Hematopoietic multipotent progenitor cell treated with erythropoietin and hydrocortisone succinate and interleukin-3 and kit ligand, for 4 days (in vitro differentiated cells): Measurements from ENCODE around the gene KCNS3.

Experiments used
- DNase-seq: peaks from one replicate; pipeline ENCODE4 v3.0.0-alpha.2; 2015

KCNS3 gene

DNA sequence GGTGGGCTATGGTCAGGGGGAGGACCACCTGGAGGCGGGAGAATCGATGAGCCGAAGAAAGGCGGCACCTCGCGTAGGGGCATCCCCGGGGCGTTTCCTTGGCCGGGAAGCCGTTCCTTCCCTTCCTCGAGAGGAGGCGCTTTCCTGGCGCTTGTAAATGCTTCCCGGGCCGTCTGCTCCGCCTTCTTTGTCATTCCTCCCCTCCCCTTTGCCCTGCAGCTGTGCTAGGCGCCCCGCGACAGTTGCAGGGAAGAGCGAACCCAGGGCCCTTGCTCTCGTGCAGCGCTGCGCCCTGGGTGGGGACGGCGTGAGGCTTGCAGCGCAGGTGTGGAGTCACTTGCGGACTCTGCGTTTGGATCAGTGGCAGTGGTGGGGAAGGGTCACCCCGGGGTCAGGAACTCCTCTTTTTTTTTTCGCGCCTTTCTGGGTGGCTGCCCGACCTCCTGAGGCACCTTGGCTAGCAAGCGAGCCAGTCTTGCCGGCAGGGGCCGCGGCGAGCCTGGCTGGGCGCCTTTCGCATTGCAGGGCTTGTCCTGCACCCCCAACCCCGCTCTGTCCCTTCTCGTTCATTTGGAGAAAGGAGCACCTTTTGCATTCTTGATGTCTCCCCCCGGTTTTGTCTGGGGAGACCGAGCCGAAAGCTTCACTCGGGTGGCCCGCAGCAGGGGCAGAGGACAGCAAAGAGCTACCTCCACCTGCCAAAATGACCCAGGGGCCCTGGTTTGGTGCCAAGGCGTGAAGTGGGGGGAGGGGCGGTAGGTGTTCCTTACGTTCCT is 858 bp downstream of the KCNS3 start:
- peak; percentile 32 for DNase-seq

DNA sequence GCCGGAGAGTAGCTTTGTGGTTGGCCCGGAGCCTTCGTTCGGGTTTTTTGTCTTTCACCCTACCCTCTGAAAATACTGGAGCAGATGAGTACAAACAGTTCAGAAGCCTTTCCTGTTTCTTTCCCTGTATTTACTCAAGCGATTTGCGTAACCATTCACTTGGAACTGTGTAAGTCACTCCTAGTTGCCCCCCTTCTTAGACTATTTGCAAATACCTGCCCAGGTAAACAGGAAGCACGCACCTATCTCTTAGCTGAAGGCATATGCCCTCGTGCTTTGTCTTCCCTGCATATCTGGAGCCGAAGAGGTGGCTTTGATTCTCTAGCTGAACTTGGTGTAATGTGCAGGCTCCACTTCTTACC is 1.4 kb downstream of the KCNS3 start:
- no peak for DNase-seq

DNA sequence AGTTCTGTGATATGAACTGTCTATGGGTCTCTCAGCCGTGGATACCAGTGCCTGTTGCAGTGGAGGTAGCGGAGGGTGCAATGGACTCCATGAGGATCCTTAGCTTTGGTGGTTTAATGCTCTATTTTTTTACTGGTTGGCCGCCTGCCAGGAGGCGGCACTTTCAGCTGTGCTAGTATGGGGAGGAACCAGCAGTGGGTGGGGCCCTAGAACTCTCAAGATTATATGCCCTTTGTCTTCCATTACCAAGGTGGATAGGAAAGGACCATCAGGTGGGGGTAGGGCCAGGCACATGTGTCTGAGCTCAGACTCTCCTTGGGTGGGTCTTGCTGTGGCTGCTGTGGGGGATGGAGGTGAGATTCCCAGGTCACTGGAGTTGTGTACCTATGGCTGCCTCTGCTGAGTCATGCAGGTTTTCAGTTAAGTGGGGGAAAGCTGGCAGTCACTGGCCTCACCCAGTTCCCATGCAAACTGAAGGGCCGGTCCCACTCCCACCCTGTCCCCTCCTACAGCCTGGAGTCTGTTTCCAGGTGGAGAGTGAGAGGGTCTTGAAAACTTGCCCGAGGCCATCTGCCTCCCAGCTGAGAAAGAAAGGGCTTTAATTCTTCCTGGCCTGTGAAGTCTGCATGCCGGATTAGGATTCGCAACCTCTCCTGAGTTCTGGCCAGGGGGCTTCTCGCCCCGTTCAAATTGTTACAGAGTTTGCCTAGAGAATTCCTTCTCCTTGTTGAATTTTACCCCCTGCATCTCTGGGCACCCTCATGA is 14.5 kb downstream of the KCNS3 start:
- DNase-seq, result peak; percentile 13

DNA sequence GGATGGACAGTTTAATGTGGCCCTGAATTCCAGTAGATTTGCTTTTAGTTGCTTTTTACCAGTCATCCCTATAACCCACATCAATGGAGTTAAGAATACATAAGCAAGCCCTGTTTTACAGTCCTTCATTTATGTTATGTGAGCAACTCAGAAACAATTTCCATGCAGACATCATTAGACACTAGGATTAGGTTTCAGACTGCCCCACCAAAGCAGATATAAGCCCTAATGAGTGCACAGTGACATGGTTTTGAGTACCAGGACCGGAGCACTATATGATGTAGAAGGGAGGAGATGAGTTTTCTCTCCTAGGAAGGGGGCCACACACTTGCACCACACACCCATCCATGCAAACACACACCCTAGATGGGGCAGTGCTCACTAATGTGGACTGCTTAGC is 15.5 kb downstream of the KCNS3 start:
- no peak for DNase-seq

DNA sequence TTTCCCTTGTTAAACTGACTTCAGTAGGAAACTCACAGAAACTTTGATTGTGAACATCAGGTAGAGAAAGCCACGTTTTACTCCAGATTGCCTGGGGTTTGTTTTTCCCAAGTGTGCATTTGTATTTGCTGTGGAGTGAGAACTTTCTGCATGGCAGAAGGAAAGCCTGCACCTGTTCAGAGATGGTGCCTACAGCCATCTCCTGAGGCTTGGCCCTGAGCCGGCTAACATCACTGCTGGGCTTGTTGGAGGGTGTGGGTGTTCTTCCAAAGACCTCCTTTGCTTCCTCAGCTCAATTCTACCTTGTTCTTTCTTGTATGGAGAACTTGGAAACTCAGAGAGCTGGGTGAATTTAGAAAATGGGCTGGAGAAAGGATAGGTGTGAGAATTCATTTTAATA is 16.1 kb downstream of the KCNS3 start:
- DNase-seq, result no peak

DNA sequence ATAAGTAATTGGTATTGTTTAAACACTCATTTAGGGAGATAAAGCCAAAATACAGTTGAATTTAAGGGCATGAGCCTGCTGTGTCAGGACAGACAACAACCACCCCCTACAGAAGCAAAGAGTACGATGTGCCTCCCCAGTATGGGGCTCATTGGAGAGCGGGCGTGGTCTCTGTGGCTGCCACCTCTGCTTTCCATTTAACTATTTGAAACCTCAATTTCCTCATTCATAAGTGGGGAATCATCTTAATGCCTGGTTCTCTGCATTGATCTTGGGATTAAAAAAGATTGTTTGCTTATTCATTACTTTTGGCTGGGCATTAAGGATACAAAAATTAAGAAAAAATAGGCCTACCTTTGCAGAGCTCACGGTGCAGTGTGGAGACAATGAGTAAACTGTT is 21.4 kb downstream of the KCNS3 start:
- DNase-seq, result no peak

DNA sequence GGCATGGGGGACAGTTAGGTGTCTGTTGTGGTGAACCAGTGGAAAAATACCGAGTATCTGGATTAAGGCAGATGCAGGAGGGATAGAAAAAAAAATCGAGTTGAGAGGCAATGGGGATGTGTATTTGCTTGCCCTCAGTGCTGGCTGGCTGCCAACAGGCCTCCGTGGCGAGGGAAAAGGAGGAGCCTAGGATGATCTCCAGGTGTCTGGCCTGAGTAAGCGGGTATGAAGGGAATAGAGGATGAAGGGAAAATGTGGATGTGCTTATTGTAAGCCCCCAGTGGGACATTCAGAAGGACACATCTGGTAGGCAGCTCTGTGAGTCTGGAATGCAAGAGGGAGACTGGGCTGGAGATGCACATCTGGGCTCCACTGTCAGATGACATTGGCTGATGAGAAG is 22.8 kb downstream of the KCNS3 start:
- DNase-seq, result no peak

DNA sequence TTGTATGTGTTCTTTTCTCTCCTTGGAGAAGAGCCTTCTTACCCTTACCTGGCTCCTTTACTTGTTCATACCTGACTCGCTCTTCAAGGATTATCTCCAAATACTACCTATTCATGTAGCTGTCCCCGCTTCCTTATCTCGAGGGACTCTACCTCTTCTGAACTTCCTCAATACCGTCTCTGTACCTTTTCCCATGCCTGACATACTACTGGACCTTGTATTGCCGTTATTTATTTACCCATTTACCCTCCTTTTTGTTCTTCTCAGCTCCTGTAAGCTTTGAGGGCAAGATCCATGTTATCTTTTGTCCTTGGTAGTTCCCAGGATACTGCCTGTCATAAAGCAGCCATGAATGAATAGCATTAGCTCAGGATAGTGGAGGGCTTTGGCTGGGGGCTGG is 32.5 kb downstream of the KCNS3 start:
- no peak for DNase-seq

DNA sequence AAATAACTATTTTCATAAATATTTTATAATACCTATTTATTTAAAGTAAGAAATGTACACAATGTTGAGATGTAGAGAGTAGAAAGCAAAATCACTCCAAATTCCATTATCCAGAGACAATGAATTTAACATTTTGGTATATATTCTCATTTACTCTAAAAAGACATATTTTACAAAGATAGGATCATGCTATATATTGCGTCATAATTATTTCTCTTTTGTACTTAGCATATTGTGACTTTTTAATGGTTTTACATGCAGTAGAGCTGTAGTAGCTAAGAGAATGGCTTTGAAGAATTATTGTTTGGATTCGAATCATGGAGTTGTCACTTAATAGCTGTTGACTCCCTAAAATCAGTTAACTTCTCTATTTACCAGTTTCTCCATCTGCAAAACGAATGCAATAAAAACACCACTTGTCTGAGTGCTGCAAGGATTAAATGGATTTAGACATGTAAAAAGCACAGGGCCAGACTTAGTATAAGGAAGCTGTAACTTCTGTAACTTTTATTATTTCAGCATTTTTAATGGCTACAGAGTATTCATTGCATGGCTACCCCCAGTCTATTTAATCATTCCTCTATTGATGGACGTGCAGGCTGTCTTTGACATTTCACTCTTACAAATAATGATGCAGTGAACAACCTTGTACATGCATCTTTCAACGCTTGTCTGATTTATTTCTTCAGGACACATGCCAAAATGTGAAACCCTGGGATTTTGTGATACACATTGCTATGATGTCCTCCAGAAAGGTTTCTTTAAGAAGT is 33.2 kb downstream of the KCNS3 start:
- no peak for DNase-seq

DNA sequence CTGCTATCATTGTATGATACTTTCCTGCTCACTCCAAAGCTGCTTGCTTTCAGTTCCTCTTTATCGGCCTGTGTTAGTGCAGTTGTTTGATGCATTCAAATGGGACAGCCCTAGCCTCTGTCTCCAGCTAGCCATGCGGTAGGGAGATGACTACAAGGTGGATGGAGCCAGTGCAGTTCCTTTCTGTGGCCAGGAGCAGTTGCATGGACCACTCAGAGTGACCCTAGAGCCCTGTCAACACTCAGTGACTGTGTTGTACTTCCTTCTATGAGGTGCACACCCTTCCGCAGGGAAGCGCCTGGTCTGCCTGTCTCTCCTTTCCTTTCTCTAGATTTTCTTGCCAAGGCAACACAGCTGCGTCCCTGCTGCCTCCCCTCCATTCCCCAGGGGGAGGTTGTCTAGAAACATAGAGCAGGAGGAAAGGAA is 33.8 kb downstream of the KCNS3 start:
- DNase-seq, result peak; percentile 14

DNA sequence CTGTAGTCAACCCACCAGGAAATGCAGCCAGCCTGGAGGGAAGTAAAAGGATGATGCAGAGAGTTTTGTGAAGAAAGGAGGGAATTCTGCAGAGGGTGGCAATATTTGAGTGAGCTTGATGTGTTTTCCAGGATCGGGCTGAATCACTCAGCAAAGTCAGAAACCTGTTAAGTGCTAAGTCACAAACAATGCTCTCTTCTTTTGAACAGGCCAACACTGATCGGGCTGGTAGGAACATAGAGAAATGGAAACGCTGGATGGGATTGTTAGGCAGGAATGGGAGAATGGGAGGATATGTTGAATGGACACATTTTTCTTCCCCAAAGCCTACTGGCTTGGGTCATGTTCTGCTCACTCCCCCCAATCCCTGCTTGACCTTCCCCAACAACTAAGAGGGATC is 36.6 kb downstream of the KCNS3 start:
- no peak for DNase-seq

DNA sequence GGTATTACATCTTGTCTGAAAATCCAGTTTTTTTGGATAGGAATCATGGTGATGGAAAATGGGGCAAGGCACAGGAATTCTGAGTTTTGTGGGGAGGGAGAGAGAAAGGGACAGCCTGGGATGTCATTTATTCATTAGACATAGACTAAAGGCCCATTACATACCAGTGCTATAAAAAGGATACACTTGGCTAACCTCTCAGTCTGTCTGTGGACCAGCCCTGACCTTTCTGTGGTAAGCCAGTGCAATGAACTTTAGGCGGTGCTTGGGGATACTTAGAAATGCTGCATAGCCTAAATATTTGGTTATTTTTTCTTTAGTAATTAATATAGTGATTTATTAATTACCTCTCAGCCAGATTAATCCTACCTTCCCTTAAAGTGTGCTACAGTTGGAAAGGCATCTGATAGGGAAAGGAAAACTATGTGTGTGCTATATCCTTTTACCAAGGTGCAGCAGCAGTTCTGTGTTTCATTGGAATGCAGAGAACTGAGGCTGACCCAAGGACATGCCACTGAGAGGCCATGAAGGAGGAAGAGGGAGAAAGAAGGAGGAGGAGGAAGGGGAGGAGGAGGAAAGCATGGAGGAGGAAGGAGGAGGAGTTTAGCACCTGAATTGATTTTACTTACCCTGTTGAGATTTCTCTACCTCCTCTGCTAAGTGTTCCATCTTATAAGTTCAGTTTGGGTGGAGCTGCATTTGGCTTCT is 37.5 kb downstream of the KCNS3 start:
- DNase-seq, result no peak

DNA sequence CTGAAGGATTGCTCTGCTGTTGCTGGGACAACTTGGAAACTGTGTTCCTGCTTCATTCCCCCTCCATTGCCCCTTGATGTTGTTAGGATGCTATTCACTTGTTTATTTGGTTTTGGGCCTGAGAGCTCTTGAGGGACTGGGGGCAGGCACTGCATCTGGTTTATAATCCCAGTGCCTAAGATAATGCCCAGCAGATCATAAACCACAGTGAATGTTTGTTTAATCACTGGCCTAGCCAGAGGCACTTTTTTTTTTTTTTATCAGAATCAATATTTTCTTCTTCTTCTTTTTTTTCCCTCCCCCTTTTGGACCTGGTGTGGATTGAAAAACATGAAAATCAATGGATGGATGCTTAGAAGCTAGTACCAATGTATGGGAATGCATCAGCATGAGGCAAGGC is 38.1 kb downstream of the KCNS3 start:
- DNase-seq, result no peak

DNA sequence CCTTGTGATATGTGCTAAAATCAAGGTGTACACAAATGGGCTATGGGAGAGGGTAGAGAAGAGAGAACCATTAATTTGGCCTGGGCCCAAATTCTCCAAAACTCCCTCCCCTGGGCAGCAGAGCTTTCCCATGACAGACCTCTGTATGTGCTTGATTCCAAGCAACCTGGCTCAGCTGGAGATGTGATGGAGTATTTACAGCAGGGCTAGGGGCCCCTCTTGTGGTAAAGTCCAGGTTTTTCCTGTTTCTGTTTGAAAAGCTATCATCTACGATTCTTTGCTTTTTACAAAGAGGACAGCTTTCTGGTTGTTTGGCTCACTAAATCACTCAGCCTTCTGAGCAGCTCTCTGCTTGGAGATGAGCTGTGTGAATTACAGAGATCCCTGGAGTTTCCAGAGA is 40.3 kb downstream of the KCNS3 start:
- peak; percentile 10 for DNase-seq

DNA sequence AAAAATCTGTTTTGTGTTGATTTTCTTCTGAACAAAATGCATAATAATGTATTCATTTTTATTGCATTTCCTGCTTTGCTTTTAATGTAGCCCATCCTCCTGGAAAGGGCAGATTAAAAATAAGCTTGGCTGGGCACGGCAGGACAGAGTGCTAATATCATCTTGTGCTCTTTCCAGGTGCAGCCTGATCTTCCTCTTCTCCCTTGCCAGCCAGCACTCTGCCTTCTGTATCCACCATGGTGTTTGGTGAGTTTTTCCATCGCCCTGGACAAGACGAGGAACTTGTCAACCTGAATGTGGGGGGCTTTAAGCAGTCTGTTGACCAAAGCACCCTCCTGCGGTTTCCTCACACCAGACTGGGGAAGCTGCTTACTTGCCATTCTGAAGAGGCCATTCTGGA is 52.3 kb downstream of the KCNS3 start:
- no peak for DNase-seq

DNA sequence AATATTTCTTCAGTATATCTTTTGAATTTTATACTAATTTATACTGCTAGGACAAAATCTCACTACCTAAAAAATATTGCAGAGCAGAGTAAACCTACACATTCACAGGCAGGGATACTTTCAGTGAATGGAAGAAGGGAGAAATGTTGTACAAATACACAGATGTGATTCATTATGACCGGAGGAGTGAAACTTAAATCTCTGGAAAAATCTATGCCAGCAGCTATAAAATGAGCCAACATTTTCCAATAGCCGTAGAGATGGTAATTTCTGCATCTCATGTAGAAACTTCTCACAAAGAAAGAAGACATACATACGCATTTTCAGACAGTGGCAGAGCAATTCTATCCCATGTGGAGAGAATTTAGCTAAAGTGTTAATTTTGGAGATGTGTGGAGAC is 54.8 kb downstream of the KCNS3 start:
- DNase-seq, result no peak

DNA sequence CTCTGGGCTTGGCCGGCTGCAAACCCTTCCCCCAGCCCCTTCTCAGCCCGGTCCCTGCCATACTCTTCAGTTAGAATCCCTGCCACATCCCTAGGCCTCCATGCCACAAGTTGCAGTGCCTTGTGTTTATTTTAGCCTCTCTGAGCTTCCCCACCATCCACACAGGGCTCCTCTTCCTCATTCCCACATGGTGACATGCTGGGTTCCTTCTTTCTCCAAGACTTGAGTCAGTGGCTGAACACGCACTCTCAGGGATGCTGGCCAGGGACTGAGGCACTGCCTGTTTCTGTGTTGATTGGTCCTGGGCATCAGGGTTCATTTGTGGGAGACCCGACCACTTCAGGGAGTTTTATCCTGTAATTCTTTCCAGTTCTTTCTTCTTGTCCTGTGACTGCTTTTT is 56.3 kb downstream of the KCNS3 start:
- no peak for DNase-seq

DNA sequence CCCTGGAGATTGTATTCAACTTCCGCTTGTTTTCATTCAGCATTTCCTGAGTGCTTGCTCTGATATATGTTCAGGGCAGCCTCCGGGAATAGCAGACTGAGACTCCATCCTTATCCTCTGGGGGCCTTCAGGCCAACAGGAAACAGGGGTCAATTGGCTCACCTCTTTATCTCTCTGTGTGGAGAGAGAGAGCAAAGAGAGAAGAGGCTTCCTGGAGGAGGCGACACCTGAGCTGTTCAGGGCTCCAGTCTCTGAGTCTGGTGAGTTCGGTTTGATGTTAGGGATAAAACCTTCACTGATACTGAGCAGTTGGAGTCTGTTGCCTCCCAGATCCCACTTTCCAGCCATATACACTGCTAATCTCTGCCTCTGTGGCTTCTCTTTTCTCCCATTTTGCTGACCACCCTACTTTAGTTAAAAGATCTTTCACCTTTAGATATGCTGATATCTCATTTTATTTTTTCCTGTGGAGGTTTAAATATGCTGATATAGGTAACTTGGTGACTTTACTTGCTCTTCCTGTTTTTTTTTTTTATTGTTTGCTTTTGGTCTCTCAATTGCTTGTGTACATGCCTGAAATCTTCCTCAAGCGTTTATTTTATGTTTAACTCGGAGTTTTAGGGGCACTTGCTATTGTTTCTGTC is 56.9 kb downstream of the KCNS3 start:
- no peak for DNase-seq

DNA sequence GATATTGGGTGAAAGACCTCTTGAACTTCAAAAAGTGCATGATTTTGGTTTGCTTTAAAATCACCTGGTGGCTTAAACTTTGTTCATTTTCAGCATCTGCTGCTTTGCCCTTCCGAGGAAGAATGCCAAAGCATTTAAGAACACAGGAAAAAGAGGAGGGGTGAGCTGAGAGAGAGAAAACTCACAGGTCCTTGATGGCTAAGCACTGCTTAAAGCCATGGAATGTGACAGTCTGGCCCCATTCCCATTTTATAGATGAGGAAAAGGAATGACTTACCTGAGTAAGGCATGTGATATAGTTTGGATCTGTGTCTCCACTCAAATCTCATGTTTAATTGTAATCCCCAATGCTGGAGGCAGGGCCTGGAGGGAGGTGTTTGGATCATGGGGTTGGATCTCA is 58.1 kb downstream of the KCNS3 start:
- DNase-seq, result no peak

DNA sequence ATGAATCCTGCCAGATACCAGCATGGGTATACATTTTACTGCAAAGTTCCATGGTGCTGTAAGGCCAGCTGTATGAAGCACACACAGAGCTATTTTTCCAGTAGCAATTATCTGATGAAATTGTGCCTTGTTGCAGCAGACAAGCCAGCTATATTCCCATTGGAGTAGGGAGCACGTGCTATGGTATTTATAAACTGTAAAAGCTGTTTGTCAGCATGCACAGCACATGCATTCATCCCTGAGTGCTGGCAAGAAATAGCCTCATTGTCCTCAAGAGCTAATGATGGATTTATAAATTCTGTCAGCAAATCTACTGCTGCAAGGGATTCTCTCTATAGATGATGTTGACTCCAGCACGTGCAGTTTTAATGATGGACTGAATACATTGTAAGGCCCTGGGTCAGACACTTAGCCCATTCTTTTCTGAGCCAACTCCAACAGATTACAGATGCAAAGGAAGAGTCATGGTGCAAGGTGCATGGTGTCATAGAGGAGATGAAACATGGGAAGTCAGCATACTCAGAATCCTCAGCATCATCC is 61.7 kb downstream of the KCNS3 start:
- no peak for DNase-seq

DNA sequence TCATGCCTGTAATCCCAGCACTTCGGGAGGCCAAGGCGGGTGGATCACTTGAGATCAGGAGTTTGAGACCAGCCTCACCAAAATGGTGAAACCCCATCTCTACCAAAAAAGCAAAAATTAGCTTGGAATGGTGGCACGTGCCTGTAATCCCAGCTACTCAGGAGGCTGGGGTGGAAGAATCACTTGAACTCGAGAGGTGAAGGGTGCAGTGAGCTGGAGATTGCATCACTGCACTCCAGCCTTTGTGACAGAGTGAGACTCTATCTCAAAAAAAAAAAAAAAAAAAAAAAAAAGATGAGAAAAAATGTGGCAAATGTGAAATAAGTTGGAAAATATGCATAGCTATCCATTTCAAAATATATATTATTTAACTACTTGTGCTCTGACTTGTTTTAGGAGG is 65.0 kb downstream of the KCNS3 start:
- no peak for DNase-seq

DNA sequence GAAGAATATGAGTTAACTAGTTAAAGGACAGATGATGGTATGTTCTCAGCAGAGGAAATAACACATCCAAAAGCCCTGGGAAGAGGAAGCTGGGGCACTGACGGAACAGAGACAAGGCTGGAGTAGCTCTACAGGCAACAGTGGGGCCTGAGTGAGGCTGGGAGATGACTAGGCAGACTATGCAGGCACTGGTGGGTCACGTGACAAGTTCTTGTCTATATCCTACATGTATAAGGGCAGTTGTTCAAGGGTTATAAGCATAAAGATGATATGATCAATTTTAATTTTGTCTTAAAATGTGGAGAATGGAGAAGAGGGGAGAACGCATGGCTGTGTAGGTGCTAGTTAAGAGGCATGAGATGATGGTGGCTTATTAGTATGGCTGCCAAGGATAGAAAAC is 68.6 kb downstream of the KCNS3 start:
- DNase-seq, result no peak
